Caco-2 (cell line): ENCODE results near the gene ARIH1. TPM values are rescaled to one million over a fixed set of nuclear protein-coding genes. Genes with fewer than 3 reads are reported as not detected.

Experiments
- BruUV-seq: library from RNA; stranded (reverse); fragments of 400-500 nt; replicated peaks from 2 replicates; lab custom pipeline; 2021; lab: Mats Ljungman, UMichigan
- CTCF ChIA-PET: fragments of 300-600 bp; sonication (Branson Sonifier 250); formaldehyde crosslinking; loops from one replicate; lab custom pipeline; 2022; ENCODE audit warnings: antibody characterized with exemption; lab: Charles Lee
- POLR2A ChIA-PET: fragments of 300-600 bp; sonication (Branson Sonifier 250); formaldehyde crosslinking; loops from one replicate; lab custom pipeline; 2022; ENCODE audit warnings: antibody characterized with exemption; lab: Charles Lee
- DNase-seq, 2 experiments: peaks; one replicate each; pipeline versions ENCODE4 v3.0.0 to v3.0.0-alpha.2; 2020 to 2022
- H3K27me3 ChIP-seq: replicated peaks from 2 replicates; pipeline ENCODE4 v1.6.0; 2011; ENCODE audit warnings: low read length; ENCODE audit not compliant: control insufficient read depth, insufficient read depth
- H3K36me3 ChIP-seq: 2 replicates; pipeline ENCODE4 v1.5.1; 2011; ENCODE audit warnings: low read length; ENCODE audit not compliant: control insufficient read depth, insufficient read depth
- H3K4me1 ChIP-seq: fragments of 250-450 bp; sonication (Bioruptor Pico); 2 replicates; pipeline ENCODE4 v1.5.1; 2020; ENCODE audit warnings: mild to moderate bottlenecking
- H3K4me3 ChIP-seq: 2 replicates; pipeline ENCODE4 v1.5.1; 2011; ENCODE audit warnings: low read depth, mild to moderate bottlenecking, control low read depth, low read length
- H3K9me3 ChIP-seq: fragments of 250-450 bp; sonication (Bioruptor Pico); 2 replicates; pipeline ENCODE4 v1.5.1; 2020; ENCODE audit warnings: mild to moderate bottlenecking, moderate library complexity
- H3K27ac Mint-ChIP-seq: one replicate; pipeline ENCODE4 v1.8.0; 2022; ENCODE audit warnings: mixed read lengths; ENCODE audit not compliant: unreplicated experiment
- H3K27me3 Mint-ChIP-seq: one replicate; pipeline ENCODE4 v1.8.0; 2022; ENCODE audit warnings: mixed read lengths; ENCODE audit not compliant: insufficient read depth, unreplicated experiment
- H3K36me3 Mint-ChIP-seq: one replicate; pipeline ENCODE4 v1.8.0; 2022; ENCODE audit warnings: mild to moderate bottlenecking, mixed read lengths; ENCODE audit not compliant: insufficient read depth, unreplicated experiment
- H3K4me1 Mint-ChIP-seq: one replicate; pipeline ENCODE4 v1.8.0; 2022; ENCODE audit warnings: low read depth, mixed read lengths; ENCODE audit not compliant: unreplicated experiment
- H3K4me3 Mint-ChIP-seq: one replicate; pipeline ENCODE4 v1.8.0; 2022; ENCODE audit warnings: mild to moderate bottlenecking, moderate library complexity, mixed read lengths; ENCODE audit not compliant: unreplicated experiment
- H3K9me3 Mint-ChIP-seq: one replicate; pipeline ENCODE4 v1.8.0; 2022; ENCODE audit warnings: mixed read lengths; ENCODE audit not compliant: unreplicated experiment
- intact Hi-C: fragments of 100-400 bp; cut with micrococcal nuclease; formaldehyde crosslinking; loops from one replicate; pipeline ENCODE4 v1.10.0; 2022; ENCODE audit not compliant: unreplicated experiment
- total RNA-seq: library from RNA; stranded (reverse); gene quantifications from 2 replicates; pipeline ENCODE4 v1.2.3, GENCODE V29; 2022
- TF ChIP-seq, protein P1 (sequence below), 2 experiments: fragments of 200-600 bp in 1 of 2; IDR thresholded peaks; 1 replicate in 1 of 2; 2 replicates in 1 of 2; pipeline versions ENCODE4 v1.5.1 to v1.8.0; 2011 to 2022; ENCODE audit warnings: antibody characterized with exemption in 1 of 2, control low read depth in 1 of 2, inconsistent platforms in 1 of 2, low read depth in 1 of 2, low read length in 1 of 2, mild to moderate bottlenecking in 1 of 2, moderate library complexity in 1 of 2; ENCODE audit not compliant: insufficient read depth in 1 of 2, severe bottlenecking in 1 of 2, unreplicated experiment in 1 of 2

The ARIH1 gene
- total RNA-seq, 1 experiment from 2014 or later, result 126 TPM

DNA sequence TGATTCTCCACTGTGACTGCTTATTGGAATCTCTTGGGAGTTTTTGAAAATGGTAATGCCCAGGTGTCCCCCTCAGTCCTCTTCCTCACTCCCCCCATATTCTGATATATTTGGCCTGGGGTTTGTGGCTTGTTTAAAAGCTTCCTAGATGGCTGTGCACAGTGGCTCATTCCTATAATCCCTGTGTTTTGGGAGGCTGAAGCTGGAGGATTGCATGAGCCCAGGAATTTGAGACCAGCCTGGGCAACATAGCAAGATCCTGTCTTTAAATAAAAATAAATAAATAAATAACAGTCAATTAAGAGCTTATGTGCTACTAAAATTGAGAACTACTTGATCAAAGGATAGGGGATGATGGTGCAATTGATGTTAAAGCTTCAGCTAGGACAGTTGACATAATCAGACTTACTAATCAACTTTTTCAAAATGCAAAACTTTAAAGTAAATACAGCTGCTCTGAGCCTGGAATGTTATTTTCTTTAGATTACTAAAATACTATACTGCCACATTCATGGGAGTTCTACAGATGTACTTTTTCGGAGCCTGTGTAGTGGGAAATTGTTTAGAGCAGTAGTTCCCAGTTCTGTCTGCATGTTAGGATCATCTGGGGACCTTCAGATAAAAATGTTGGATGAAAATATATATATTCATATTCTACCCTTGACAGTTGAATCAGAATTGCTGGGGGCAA lies 33.4 kb downstream of the ARIH1 start:
- intact Hi-C loops, result no loop called here
- no peaks in the 10 kb centered on the region for H3K27me3 Mint-ChIP-seq
- POLR2A ChIA-PET, result no interaction called here

DNA sequence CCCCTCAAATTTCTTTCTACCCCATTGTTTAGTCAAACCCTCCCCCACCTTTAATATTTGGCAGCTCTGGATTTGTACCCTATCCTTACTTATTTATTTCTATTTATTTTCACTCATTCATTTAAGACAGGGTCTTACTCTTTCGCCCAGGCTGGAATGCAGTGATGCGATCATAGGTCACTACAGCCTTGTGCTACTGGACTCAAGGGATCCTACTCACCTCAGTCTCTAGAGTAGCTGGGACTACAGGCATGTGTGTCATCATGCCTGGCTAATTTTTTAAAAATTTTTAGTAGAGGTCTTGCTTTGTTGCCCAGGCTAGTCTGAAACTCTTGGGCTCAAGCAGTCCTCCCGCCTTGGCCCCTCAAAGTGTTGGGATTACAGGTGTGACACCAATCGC lies 35.4 kb downstream of the ARIH1 start:
- ChIA-PET CTCF (no interaction called here), POLR2A (no interaction called here)
- Mint-ChIP-seq H3K36me3 (peaks cover 10% of the 10 kb centered on the region), H3K4me3 (no peak overlapping the region), H3K4me1 (no peaks in the 10 kb centered on the region), H3K27me3 (no peaks in the 10 kb centered on the region), H3K27ac (no peak overlapping the region), H3K9me3 (no peaks in the 10 kb centered on the region)
- no peaks in the 10 kb centered on the region for H3K27me3 ChIP-seq
- no TSS peak for BruUV-seq
- DNase-seq, result no peak
- H3K36me3 ChIP-seq, result no peaks in the 10 kb centered on the region
- H3K4me1 ChIP-seq, result 0 out of 2 replicates have a peak, but pooled peaks cover 4% of the 10 kb centered on the region
- H3K4me3 ChIP-seq, result no peak overlapping the region
- TF ChIP-seq, protein P1, sequence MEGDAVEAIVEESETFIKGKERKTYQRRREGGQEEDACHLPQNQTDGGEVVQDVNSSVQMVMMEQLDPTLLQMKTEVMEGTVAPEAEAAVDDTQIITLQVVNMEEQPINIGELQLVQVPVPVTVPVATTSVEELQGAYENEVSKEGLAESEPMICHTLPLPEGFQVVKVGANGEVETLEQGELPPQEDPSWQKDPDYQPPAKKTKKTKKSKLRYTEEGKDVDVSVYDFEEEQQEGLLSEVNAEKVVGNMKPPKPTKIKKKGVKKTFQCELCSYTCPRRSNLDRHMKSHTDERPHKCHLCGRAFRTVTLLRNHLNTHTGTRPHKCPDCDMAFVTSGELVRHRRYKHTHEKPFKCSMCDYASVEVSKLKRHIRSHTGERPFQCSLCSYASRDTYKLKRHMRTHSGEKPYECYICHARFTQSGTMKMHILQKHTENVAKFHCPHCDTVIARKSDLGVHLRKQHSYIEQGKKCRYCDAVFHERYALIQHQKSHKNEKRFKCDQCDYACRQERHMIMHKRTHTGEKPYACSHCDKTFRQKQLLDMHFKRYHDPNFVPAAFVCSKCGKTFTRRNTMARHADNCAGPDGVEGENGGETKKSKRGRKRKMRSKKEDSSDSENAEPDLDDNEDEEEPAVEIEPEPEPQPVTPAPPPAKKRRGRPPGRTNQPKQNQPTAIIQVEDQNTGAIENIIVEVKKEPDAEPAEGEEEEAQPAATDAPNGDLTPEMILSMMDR (IDR thresholded peaks at IDR 0.05; ENCODE audit: insufficient read depth in 1 of 2, low read depth in 1 of 2, low read length in 1 of 2, severe bottlenecking in 1 of 2, unreplicated experiment in 1 of 2), result no peak
- 0 out of 2 replicates have a peak, but pooled peaks cover 6% of the 10 kb centered on the region for H3K9me3 ChIP-seq
- intact Hi-C loops, result no loop called here

More for the DNA sequence above, 33.4 kb downstream of the ARIH1 start:
- no peaks in the 10 kb centered on the region for H3K4me1 Mint-ChIP-seq
- Histone ChIP-seq H3K4me3 (no peak overlapping the region), H3K36me3 (no peaks in the 10 kb centered on the region), H3K4me1 (0 out of 2 replicates have a peak, but pooled peaks cover under 1% of the 10 kb centered on the region), H3K9me3 (no peaks in the 10 kb centered on the region), H3K27me3 (no peaks in the 10 kb centered on the region)
- peaks cover 10% of the 10 kb centered on the region for H3K36me3 Mint-ChIP-seq
- no peaks in the 10 kb centered on the region for H3K9me3 Mint-ChIP-seq
- BruUV-seq, result no TSS peak
- CTCF ChIA-PET, result no interaction called here
- TF ChIP-seq, protein P1 (IDR thresholded peaks at IDR 0.05; ENCODE audit: insufficient read depth in 1 of 2, low read depth in 1 of 2, low read length in 1 of 2, severe bottlenecking in 1 of 2, unreplicated experiment in 1 of 2), result no peak
- no peak overlapping the region for H3K27ac Mint-ChIP-seq
- H3K4me3 Mint-ChIP-seq, result no peak overlapping the region
- no peak for DNase-seq

DNA sequence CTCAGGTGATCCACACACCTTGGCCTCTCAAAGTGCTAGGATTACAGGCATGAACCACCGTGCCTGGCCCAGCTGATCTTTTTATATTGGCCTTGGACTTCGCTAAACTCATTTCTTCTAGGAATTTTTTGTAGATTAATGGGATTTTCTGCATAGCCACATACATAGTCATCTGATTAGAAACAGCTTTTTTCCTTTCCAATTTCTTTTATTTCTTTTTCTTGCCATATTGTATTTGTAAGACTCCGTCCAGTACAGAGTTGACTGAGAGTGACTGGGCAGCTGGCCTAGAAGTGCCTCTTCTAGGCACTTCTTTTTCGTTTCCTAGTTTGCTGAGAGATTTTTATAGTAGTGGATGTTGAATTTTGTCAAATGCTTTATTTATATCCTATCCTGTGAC lies 37.4 kb downstream of the ARIH1 start:
- no peak overlapping the region for H3K4me3 ChIP-seq
- H3K4me1 ChIP-seq, result 0 out of 2 replicates have a peak, but pooled peaks cover 4% of the 10 kb centered on the region
- ChIA-PET POLR2A (no interaction called here), CTCF (no interaction called here)
- intact Hi-C loops, result no loop called here
- no peaks in the 10 kb centered on the region for H3K36me3 ChIP-seq
- DNase-seq, result no peak
- Mint-ChIP-seq H3K27me3 (no peaks in the 10 kb centered on the region), H3K4me3 (no peak overlapping the region), H3K36me3 (peaks cover 16% of the 10 kb centered on the region), H3K4me1 (peaks cover 11% of the 10 kb centered on the region), H3K27ac (no peak overlapping the region), H3K9me3 (no peaks in the 10 kb centered on the region)
- TF ChIP-seq, protein P1 (IDR thresholded peaks at IDR 0.05; ENCODE audit: insufficient read depth in 1 of 2, low read depth in 1 of 2, low read length in 1 of 2, severe bottlenecking in 1 of 2, unreplicated experiment in 1 of 2), result no peak
- 0 out of 2 replicates have a peak, but pooled peaks cover 6% of the 10 kb centered on the region for H3K9me3 ChIP-seq
- no TSS peak for BruUV-seq
- no peaks in the 10 kb centered on the region for H3K27me3 ChIP-seq
